T-cell (primary cell): ENCODE data around the gene ASTL. TPM values are rescaled to one million over a fixed set of nuclear protein-coding genes. Genes with fewer than 3 reads are reported as not detected.

Experiments used
- ATAC-seq, 4 experiments: fragments of 200-7000 bp in 3 of 4; fragments of 150-1000 bp in 1 of 4; cut with Tn5 transposase; replicated peaks in 1 of 4; 1 replicate in 3 of 4; 2 replicates in 1 of 4; pipeline ENCODE4 v1.10.0; 2021; ENCODE audit warnings: moderate library complexity in 3 of 4, mild to moderate bottlenecking in 2 of 4, moderate number of reproducible peaks in 1 of 4
- CTCF ChIA-PET, 2 donors: fragments of 300-600 bp; sonication (Branson Sonifier 250); formaldehyde crosslinking; loops; one replicate each; lab custom pipeline; 2022; ENCODE audit warnings: antibody characterized with exemption in 2 of 2; lab: Charles Lee
- POLR2A ChIA-PET, 2 donors: fragments of 300-600 bp; sonication (Branson Sonifier 250); formaldehyde crosslinking; loops; one replicate each; lab custom pipeline; 2022; ENCODE audit warnings: antibody characterized with exemption in 2 of 2; lab: Charles Lee
- DNase-seq, 35 experiments: peaks; one replicate each; pipeline versions ENCODE4 v3.0.0 to v3.0.0-alpha.2; 2013 to 2023
- H3K27ac ChIP-seq: one replicate; pipeline ENCODE4 v1.5.1; 2013; ENCODE audit warnings: low read length
- H3K27me3 ChIP-seq, 2 experiments: replicated peaks in 1 of 2; 1 replicate in 1 of 2; 2 replicates in 1 of 2; pipeline versions ENCODE4 v1.6.1 to v1.7.0; 2013; ENCODE audit warnings: low read length in 1 of 2, mixed read lengths in 1 of 2; ENCODE audit not compliant: control insufficient read depth in 2 of 2, insufficient read depth in 2 of 2; ENCODE audit errors: extremely low read depth in 1 of 2
- H3K36me3 ChIP-seq, 2 donors: 1 replicate in 1 of 2; 2 replicates in 1 of 2; pipeline versions ENCODE4 v1.6.1 to v1.7.0; 2013; ENCODE audit warnings: low read length in 1 of 2; ENCODE audit not compliant: control insufficient read depth in 2 of 2, insufficient read depth in 1 of 2; ENCODE audit errors: extremely low read depth in 1 of 2
- H3K4me1 ChIP-seq, 2 experiments: 1 replicate in 1 of 2; 2 replicates in 1 of 2; pipeline versions ENCODE4 v1.6.1 to v1.7.0; 2013; ENCODE audit warnings: low read length in 2 of 2, mixed read lengths in 1 of 2; ENCODE audit not compliant: insufficient read depth in 2 of 2, control insufficient read depth in 1 of 2; ENCODE audit errors: extremely low read depth in 1 of 2
- H3K4me3 ChIP-seq, 2 donors: 1 replicate in 1 of 2; 2 replicates in 1 of 2; pipeline versions ENCODE4 v1.5.1 to v1.7.0; 2013; ENCODE audit warnings: mild to moderate bottlenecking in 2 of 2, low read length in 1 of 2, moderate library complexity in 1 of 2; ENCODE audit not compliant: control insufficient read depth in 1 of 2; ENCODE audit errors: extremely low read depth in 1 of 2
- H3K9me3 ChIP-seq: 2 replicates; pipeline ENCODE4 v1.7.0; 2013
- H3K27ac Mint-ChIP-seq, 2 donors: one replicate each; pipeline ENCODE4 v1.8.0; 2020 to 2021; ENCODE audit warnings: mild to moderate bottlenecking in 2 of 2, mixed read lengths in 2 of 2
- H3K27me3 Mint-ChIP-seq, 2 donors: one replicate each; pipeline ENCODE4 v1.8.0; 2021 to 2022; ENCODE audit warnings: mixed read lengths in 2 of 2
- H3K36me3 Mint-ChIP-seq: one replicate; pipeline ENCODE4 v1.8.0; 2021; ENCODE audit warnings: mixed read lengths
- H3K4me1 Mint-ChIP-seq, 3 donors: one replicate each; pipeline ENCODE4 v1.8.0; 2020 to 2022; ENCODE audit warnings: mixed read lengths in 3 of 3, mild to moderate bottlenecking in 1 of 3
- H3K4me3 Mint-ChIP-seq, 3 donors: one replicate each; pipeline ENCODE4 v1.8.0; 2020 to 2022; ENCODE audit warnings: mild to moderate bottlenecking in 3 of 3, mixed read lengths in 3 of 3, moderate library complexity in 3 of 3
- H3K9me3 Mint-ChIP-seq, 3 donors: one replicate each; pipeline ENCODE4 v1.8.0; 2020 to 2022; ENCODE audit warnings: mixed read lengths in 3 of 3
- whole genome bisulfite sequencing: methylation state at CpG from one replicate; pipeline ENCODE4 v1.1.5; 2013; ENCODE audit warnings: missing lambda C conversion rate; ENCODE audit not compliant: insufficient coverage; 5-methylcytosine and 5-hydroxymethylcytosine counted together
- total RNA-seq, 35 experiments: library from RNA in 6 of 35; stranded (reverse) in 6 of 35; fragments of 120-200 nt in 1 of 35; gene quantifications; one replicate each; pipeline versions ENCODE4 v1.2.1 to v1.2.4 and lab custom pipeline; 2013 to 2026

Gene ASTL
- total RNA-seq, 5 donors from 2014 or later (not counting 1 experiment from before 2014, with no cell fraction given): 1.2 to 10.4 (median 1.4) TPM

DNA sequence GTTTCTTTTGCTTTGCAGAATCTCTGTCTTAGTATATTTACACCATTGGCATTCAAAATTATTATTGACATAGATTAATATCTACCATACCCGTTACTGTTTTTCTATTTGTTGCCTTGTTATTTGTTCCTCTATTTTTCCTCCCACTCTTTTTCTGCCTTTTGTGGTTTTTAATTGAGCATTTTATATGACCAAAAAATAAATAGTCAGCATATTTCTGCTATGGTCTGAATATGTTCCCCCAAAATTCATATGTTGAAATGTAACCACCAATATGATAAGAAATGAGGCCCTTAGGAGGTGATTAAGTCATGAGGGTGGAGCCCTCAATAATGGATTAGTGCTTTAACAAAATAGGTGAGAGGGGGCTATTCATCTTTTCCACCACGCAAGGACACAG is 57.3 kb downstream of the ASTL start:
- Histone ChIP-seq H3K27me3 (peaks cover 0 to 34% of the 10 kb centered on the region in 2 experiments), H3K27ac (no peak overlapping the region), H3K36me3 (no peaks in the 10 kb centered on the region), H3K4me1 (no peaks in the 10 kb centered on the region), H3K9me3 (no peaks in the 10 kb centered on the region), H3K4me3 (no peak overlapping the region)
- H3K9me3 Mint-ChIP-seq: peaks cover 3 to 7% (median 6%) of the 10 kb centered on the region in 3 donors
- ChIA-PET POLR2A (no interaction called here), CTCF (no interaction called here)
- H3K36me3 Mint-ChIP-seq: peaks cover 6% of the 10 kb centered on the region
- H3K27me3 Mint-ChIP-seq: peaks cover 9 to 15% of the 10 kb centered on the region in 2 donors
- ATAC-seq (no peak), DNase-seq (no peak)
- H3K4me3 Mint-ChIP-seq: no peak overlapping the region
- no peaks in the 10 kb centered on the region for H3K4me1 Mint-ChIP-seq
- no CpG with 5 or more reads among the region's 2 CpGs for WGBS
- no peak overlapping the region for H3K27ac Mint-ChIP-seq

DNA sequence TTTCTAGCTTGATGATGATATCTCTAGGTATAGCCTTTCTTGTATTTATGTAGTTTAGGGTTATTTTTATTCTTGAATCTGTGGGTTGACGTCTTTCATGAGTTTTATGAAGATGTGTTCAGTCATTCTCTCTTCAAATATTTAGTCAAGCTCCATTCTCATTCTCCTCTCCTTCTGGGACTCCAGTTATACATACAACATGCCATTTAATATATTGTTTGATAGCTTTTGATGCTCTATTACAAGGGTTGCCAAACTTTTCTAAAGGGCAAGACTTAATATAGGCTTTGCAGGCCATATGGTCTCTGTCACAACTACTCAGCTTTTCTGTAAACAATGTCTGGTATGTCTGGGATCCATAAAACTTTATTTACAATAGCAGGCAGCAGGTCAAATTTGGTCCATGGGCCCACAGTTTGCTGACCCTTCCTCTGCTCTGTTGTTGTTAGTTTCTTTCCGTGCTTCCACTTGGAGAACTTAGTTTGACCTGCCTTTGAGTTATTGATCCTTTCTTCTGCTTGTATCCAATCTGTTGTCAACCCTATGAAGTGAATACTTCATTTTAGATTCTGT is 63.0 kb downstream of the ASTL start:
- Mint-ChIP-seq H3K4me1 (no peaks in the 10 kb centered on the region), H3K9me3 (peaks cover 14 to 21% (median 17%) of the 10 kb centered on the region in 3 donors), H3K4me3 (no peak overlapping the region), H3K27ac (no peak overlapping the region), H3K36me3 (peaks cover 9% of the 10 kb centered on the region), H3K27me3 (peaks cover 0 to 10% of the 10 kb centered on the region in 2 donors)
- no peak for DNase-seq
- Histone ChIP-seq H3K4me3 (no peak overlapping the region), H3K27ac (no peak overlapping the region), H3K4me1 (no peaks in the 10 kb centered on the region), H3K9me3 (no peaks in the 10 kb centered on the region), H3K27me3 (peaks cover 0 to 9% of the 10 kb centered on the region in 2 experiments), H3K36me3 (no peaks in the 10 kb centered on the region)
- CTCF ChIA-PET: no interaction called here
- no peak for ATAC-seq
- 40% methylated on average over 1 of the region's 2 CpGs for WGBS
- POLR2A ChIA-PET: no interaction called here

DNA sequence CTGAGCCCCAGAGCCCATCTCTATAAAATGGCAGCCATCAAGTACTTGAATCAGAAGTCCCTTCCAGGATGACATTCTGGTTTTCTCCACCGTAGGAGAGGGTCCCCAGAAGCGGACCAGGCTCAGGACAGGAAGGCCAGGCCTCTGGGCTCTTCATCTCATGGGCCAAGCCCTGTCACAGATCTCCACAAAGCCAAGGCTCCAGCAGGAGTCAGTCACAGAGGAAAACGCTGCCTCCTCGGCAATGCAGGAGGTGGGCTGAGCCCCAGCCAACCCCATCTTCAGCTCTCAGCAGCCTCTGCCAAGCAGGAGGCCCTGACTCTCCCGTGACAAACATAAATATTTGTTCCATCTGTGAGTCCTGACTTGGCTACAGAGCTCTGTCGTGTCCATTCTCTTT is 64.1 kb downstream of the ASTL start:
- Histone ChIP-seq H3K27me3 (peaks cover 0 to 9% of the 10 kb centered on the region in 2 experiments), H3K36me3 (no peaks in the 10 kb centered on the region), H3K27ac (no peak overlapping the region), H3K4me3 (no peak overlapping the region), H3K4me1 (no peaks in the 10 kb centered on the region), H3K9me3 (no peaks in the 10 kb centered on the region)
- CTCF ChIA-PET: no interaction called here
- Mint-ChIP-seq H3K27me3 (peaks cover 0 to 11% of the 10 kb centered on the region in 2 donors), H3K27ac (no peak overlapping the region), H3K4me3 (no peak overlapping the region), H3K9me3 (peaks cover 14 to 21% (median 17%) of the 10 kb centered on the region in 3 donors), H3K36me3 (peaks cover 9% of the 10 kb centered on the region), H3K4me1 (no peaks in the 10 kb centered on the region)
- WGBS: 84% methylated on average over 5 of the region's 6 CpGs
- ATAC-seq (no peak), DNase-seq (no peak)
- POLR2A ChIA-PET: no interaction called here

DNA sequence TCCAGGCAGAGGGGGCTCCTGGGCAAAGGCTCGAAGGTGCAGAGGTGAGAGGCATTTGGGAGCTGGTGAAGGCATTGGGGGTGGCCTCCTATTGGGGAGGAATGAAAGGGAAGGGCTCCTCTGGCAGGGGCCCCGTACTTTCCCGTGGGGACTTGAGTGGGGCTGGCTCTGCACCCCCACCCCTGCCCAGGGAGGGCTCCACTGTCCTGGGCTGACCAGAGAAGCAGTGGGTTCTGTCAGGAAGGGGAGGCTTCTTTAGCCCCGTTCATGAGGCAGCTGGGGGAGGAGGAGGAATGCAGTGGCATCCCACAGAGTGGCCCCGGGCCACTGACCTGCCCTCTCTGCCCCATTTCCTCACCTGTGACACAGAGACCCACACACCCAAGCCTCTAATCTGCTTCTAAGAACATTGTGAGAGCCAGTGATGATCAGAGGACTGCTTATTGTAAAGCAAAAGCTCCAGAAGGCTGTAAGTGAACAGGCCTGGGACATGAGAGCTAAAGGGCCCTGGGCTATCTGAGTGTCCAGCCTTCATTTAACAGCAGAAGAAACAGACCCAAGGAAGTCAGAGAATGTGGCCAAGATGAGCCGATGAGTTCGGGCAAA is 65.0 kb downstream of the ASTL start:
- Mint-ChIP-seq H3K36me3 (peaks cover 9% of the 10 kb centered on the region), H3K4me3 (no peak overlapping the region), H3K27ac (no peak overlapping the region), H3K9me3 (peaks cover 14 to 21% (median 17%) of the 10 kb centered on the region in 3 donors), H3K4me1 (no peaks in the 10 kb centered on the region), H3K27me3 (peaks cover 0 to 11% of the 10 kb centered on the region in 2 donors)
- Histone ChIP-seq H3K4me1 (no peaks in the 10 kb centered on the region), H3K4me3 (no peak overlapping the region), H3K36me3 (no peaks in the 10 kb centered on the region), H3K27me3 (peaks cover 0 to 9% of the 10 kb centered on the region in 2 experiments), H3K27ac (no peak overlapping the region), H3K9me3 (no peaks in the 10 kb centered on the region)
- POLR2A ChIA-PET: no interaction called here
- 78% methylated on average over 3 of the region's 7 CpGs for WGBS
- DNase-seq: no peak
- ATAC-seq: no peak
- CTCF ChIA-PET: no interaction called here

Other genes starting within 250 kb of the ASTL start
- 10 to 100 TPM; 60.6 to 94.8 (median 68.6) TPM for gene ANKRD36C, start 146.7 kb downstream of the ASTL start, total RNA-seq
- 1 to 10 TPM in 4 of 5 donors, not detected in 1; 3.3 to 3.9 (median 3.8) TPM for gene GPAT2, start 103.6 kb downstream of the ASTL start, total RNA-seq
- gene ADRA2B, start 21.9 kb downstream of the ASTL start, total RNA-seq: under 1 TPM; 0.13 to 0.77 (median 0.18) TPM
- gene DUSP2, start 6.9 kb upstream of the ASTL start, total RNA-seq: 100 to 1,000 TPM in 2 of 5 donors, 10 to 100 TPM in 3; 37.2 to 437 (median 54.0) TPM
- 10 to 100 TPM; 65.0 to 95.3 (median 84.4) TPM for gene STARD7, start 70.3 kb upstream of the ASTL start, total RNA-seq
- 10 to 100 TPM; 31.2 to 43.0 (median 40.4) TPM for gene TMEM127, start 127.5 kb upstream of the ASTL start, total RNA-seq
- gene CIAO1, start 127.7 kb upstream of the ASTL start, total RNA-seq: 10 to 100 TPM; 65.2 to 87.0 (median 80.2) TPM
- 100 to 1,000 TPM; 200 to 254 (median 203) TPM for gene SNRNP200, start 167.0 kb upstream of the ASTL start, total RNA-seq
- gene ITPRIPL1, start 186.8 kb upstream of the ASTL start, total RNA-seq: 10 to 100 TPM in 4 of 5 donors, 1 to 10 TPM in 1; 3.9 to 13.7 (median 12.7) TPM
- gene NCAPH, start 197.3 kb upstream of the ASTL start, total RNA-seq: 1 to 10 TPM; 1.9 to 5.5 (median 4.0) TPM